HG03378 (cell line): Measurements from ENCODE around the gene PSME3.
A peak's percentile ranks its signal among the peaks of the same experiment; 100 is the strongest.

Source experiments
- ATAC-seq: cut with Tn5 transposase; IDR thresholded peaks from one replicate; pipeline ENCODE4 v1.9.1; 2021; ENCODE audit warnings: mild to moderate bottlenecking, moderate library complexity; ENCODE audit not compliant: unreplicated experiment

PSME3 gene

GRCh38 chr17:42814633-42815399 is 18.4 kb upstream of the PSME3 start:
- no peak for ATAC-seq

GRCh38 chr17:42817866-42818265 is 15.3 kb upstream of the PSME3 start:
- ATAC-seq: no peak

- ATAC-seq: no peak
Measured at GRCh38 chr17:42818379-42818778, 14.8 kb upstream of the PSME3 start.

GRCh38 chr17:42819939-42820535 is 13.2 kb upstream of the PSME3 start:
- ATAC-seq: no peak

- no peak for ATAC-seq
Measured at GRCh38 chr17:42821176-42821575, 12.0 kb upstream of the PSME3 start.

- ATAC-seq: no peak
Measured at GRCh38 chr17:42827472-42827871, 5.7 kb upstream of the PSME3 start.

GRCh38 chr17:42830971-42831370 is 2.2 kb upstream of the PSME3 start:
- no peak for ATAC-seq

- ATAC-seq: peak; percentile 17
Measured at GRCh38 chr17:42832213-42832933, 824 bp upstream of the PSME3 start.

GRCh38 chr17:42833767-42834422 is 698 bp downstream of the PSME3 start:
- no peak for ATAC-seq

GRCh38 chr17:42835732-42836131 is 2.5 kb downstream of the PSME3 start:
- no peak for ATAC-seq

GRCh38 chr17:42841975-42842685 is 8.9 kb downstream of the PSME3 start:
- ATAC-seq: no peak

GRCh38 chr17:42843358-42843934 is 10.2 kb downstream of the PSME3 start:
- ATAC-seq: no peak

GRCh38 chr17:42844271-42844670 is 11.1 kb downstream of the PSME3 start, which contains the start of gene AOC2:
Gene AOC2 (plus strand): TSS chr17:42844580. CDS start chr17:42844627, 47 bp downstream.
- no peak for ATAC-seq

GRCh38 chr17:42844761-42845555 is 11.8 kb downstream of the PSME3 start:
- ATAC-seq: no peak

- ATAC-seq: no peak
Measured at GRCh38 chr17:42845556-42845917, 12.3 kb downstream of the PSME3 start.

GRCh38 chr17:42845918-42846593 is 12.9 kb downstream of the PSME3 start:
- ATAC-seq: no peak

- ATAC-seq: no peak
Measured at GRCh38 chr17:42846594-42847280, 13.5 kb downstream of the PSME3 start.

GRCh38 chr17:42848093-42848492 is 14.9 kb downstream of the PSME3 start:
- no peak for ATAC-seq
